ENCODE measurements around the gene MRPL23. TPM values are rescaled to one million over a fixed set of nuclear protein-coding genes. Genes with fewer than 3 reads are reported as not detected.
"Not testable (repeated sequence)": the region's sequence is repeated elsewhere in the genome, so short reads cannot be mapped to it uniquely, and the experiment has no call there.

The MRPL23 gene
- total RNA-seq, 2 experiments from 2014 or later = 31.1 to 38.3 TPM

GRCh38 chr11:1939006-1939625 lies 8.0 kb upstream of the MRPL23 start:
- no peaks in the 10 kb centered on the region for H3K27me3 ChIP-seq (ENCODE audit: control insufficient read depth in 1 of 2, insufficient read depth in 2 of 2, low read length in 2 of 2)
- H3K27ac Mint-ChIP-seq = no peak overlapping the region
- no peaks in the 10 kb centered on the region for H3K9me3 ChIP-seq (ENCODE audit: control insufficient read depth in 1 of 2, insufficient read depth in 1 of 2, low read length in 2 of 2)
- ChIA-PET CTCF (no interaction called here), POLR2A (no interaction called here)
- no peak overlapping the region for H3K4me3 ChIP-seq (ENCODE audit: low read length)
- intact Hi-C loops (cut with DNase I, micrococcal nuclease) = loop anchor here (1.0 kb wide), 2 partner anchors 41 to 45 kb away; no protein-coding TSS in a partner anchor
- H3K4me1 Mint-ChIP-seq (ENCODE audit: low read depth) = no peaks in the 10 kb centered on the region
- H3K9me3 Mint-ChIP-seq = no peaks in the 10 kb centered on the region
- no peak for TF ChIP-seq CTCF (IDR thresholded peaks at IDR 0.05)
- H3K36me3 ChIP-seq (ENCODE audit: insufficient read depth, low read length) = no peaks in the 10 kb centered on the region
- peaks cover 3% of the 10 kb centered on the region for H3K4me1 ChIP-seq (ENCODE audit: insufficient read depth, low read length)
- H3K27me3 Mint-ChIP-seq = peaks cover 4% of the 10 kb centered on the region
- no peak overlapping the region for H3K4me3 Mint-ChIP-seq
- no peaks in the 10 kb centered on the region for H3K36me3 Mint-ChIP-seq (ENCODE audit: low read depth)
- H3K27ac ChIP-seq (ENCODE audit: low read depth in 1 of 2, low read length in 2 of 2) = no peak overlapping the region
- peak in 1 of 14 experiments; percentile 1 for DNase-seq
- ATAC-seq (ENCODE audit: poor library complexity) = no peak

GRCh38 chr11:1939788-1940187 lies 7.3 kb upstream of the MRPL23 start:
- H3K27me3 ChIP-seq (ENCODE audit: control insufficient read depth in 1 of 2, insufficient read depth in 2 of 2, low read length in 2 of 2); H3K36me3 Mint-ChIP-seq (ENCODE audit: low read depth); H3K4me3 ChIP-seq (ENCODE audit: low read length); H3K27me3 Mint-ChIP-seq; H3K4me3 Mint-ChIP-seq; POLR2A ChIA-PET; H3K9me3 Mint-ChIP-seq; ATAC-seq (ENCODE audit: poor library complexity); H3K9me3 ChIP-seq (ENCODE audit: control insufficient read depth in 1 of 2, insufficient read depth in 1 of 2, low read length in 2 of 2); H3K27ac ChIP-seq (ENCODE audit: low read depth in 1 of 2, low read length in 2 of 2); H3K4me1 Mint-ChIP-seq (ENCODE audit: low read depth); H3K36me3 ChIP-seq (ENCODE audit: insufficient read depth, low read length); H3K4me1 ChIP-seq (ENCODE audit: insufficient read depth, low read length); CTCF ChIA-PET; H3K27ac Mint-ChIP-seq; DNase-seq: not testable (repeated sequence)
- intact Hi-C loops (cut with DNase I, micrococcal nuclease) = loop anchor here (1.0 kb wide), 2 partner anchors 41 to 45 kb away; no protein-coding TSS in a partner anchor

- intact Hi-C loops (cut with DNase I, micrococcal nuclease) = no loop called here
- no peaks in the 10 kb centered on the region for H3K36me3 Mint-ChIP-seq (ENCODE audit: low read depth)
- Histone ChIP-seq H3K27ac (ENCODE audit: low read depth in 1 of 2, low read length in 2 of 2) (no peak overlapping the region), H3K27me3 (ENCODE audit: control insufficient read depth in 1 of 2, insufficient read depth in 2 of 2, low read length in 2 of 2) (no peaks in the 10 kb centered on the region), H3K9me3 (ENCODE audit: control insufficient read depth in 1 of 2, insufficient read depth in 1 of 2, low read length in 2 of 2) (no peaks in the 10 kb centered on the region), H3K36me3 (ENCODE audit: insufficient read depth, low read length) (no peaks in the 10 kb centered on the region), H3K4me1 (ENCODE audit: insufficient read depth, low read length) (peaks cover 3% of the 10 kb centered on the region), H3K4me3 (ENCODE audit: low read length) (no peak overlapping the region)
- no peak overlapping the region for H3K27ac Mint-ChIP-seq
- no peak for ATAC-seq (ENCODE audit: poor library complexity)
- no peak for DNase-seq
- no peaks in the 10 kb centered on the region for H3K4me1 Mint-ChIP-seq (ENCODE audit: low read depth)
- peaks cover 4% of the 10 kb centered on the region for H3K27me3 Mint-ChIP-seq
- POLR2A ChIA-PET = interaction anchor here (0.7 kb wide), 1 partner anchor 370 kb away, joined by 4 read pairs; no protein-coding TSS in a partner anchor
- no peak overlapping the region for H3K4me3 Mint-ChIP-seq
- CTCF ChIA-PET = no interaction called here
- no peak for TF ChIP-seq CTCF (IDR thresholded peaks at IDR 0.05)
- no peaks in the 10 kb centered on the region for H3K9me3 Mint-ChIP-seq
These were observed 4.4 kb upstream of the MRPL23 start for GRCh38 chr11:1942558-1943260.
